IPS-NIHi11 (cell line): ENCODE data around the gene HSPA5.

Source experiments
- DNase-seq: peaks from one replicate; pipeline ENCODE4 v3.0.0; 2012; ENCODE audit warnings: mixed read lengths, low spot score

The HSPA5 gene

DNA sequence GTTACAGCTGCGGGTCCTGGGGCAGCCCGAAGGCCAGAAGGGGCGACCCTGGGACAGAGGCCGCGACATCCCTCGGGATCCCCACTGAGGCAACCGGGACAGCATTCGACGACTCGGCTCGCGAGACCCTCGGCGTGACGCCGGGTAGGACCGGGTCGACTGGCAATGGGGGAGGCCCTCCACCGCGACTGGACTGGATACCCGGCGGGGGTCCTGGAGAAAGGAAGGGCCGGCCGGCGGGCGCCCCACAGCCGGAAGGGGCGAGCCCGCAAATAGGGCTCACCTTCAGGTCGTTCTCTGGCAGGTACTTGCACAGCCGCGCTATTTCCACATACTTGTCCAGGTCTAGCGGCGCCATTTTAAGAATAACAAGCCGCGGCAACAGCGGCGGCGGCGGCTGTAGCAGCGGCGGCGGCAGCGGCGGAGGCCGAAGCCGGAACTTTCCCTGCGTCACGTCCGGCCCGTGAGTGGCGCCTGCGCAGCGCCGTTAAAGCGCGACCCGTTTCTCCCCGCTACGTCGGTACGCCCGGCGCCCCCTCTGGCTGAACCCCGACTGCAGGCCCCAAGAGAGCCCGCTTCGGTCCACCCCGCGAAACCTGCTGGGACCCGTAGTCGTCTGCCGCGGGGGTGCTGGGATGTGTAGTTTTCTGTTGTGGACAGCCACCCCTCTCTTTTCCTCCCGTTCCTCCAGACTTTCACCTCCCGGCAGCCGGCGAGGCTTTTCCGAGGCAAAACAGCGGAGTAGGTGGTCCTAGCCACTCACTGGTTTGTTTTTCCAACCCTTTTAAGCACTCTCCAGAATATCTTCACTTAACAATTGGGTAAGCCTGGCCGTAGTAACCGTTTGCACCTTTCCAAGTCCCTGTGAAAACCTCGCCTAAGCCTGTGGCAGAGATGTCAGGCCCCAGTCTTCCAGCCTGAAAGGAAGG, 51.5 kb downstream of the HSPA5 start, which contains the start of gene PPP6C:
Gene PPP6C, minus strand, starts transcription at position 443 of the 929 bp plus-strand sequence. Its CDS starts 85 bp downstream, at position 358.
- DNase-seq = peak; percentile 99

DNA sequence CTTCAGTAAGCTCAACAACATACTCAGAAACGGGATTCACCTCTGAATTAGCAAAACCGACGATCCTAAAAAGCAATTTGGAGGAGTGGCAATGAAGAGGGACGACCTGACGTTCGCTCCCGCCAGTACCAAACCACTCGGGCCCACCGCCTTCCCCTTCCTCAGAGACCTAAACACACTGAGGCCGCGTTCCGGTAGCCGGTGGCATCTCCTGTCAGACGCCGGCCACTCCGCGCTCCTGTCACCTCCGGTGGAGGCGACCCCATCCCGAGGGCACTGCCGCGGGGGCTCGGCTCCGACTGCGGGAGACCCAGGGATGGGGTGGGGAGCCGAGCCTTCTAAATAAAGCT, 52.2 kb downstream of the HSPA5 start:
- DNase-seq = peak; percentile 38
